GM12892 (cell line): ENCODE results near the gene RNASE13.
"Not testable (repeated sequence)": the region's sequence is repeated elsewhere in the genome, so short reads cannot be mapped to it uniquely, and the experiment has no call there.

Experiments used
- POLR2A ChIP-seq: IDR thresholded peaks from 2 replicates; pipeline ENCODE4 v1.6.1; 2011; ENCODE audit warnings: low read depth, low read length, control low read depth
- POLR2AphosphoS5 ChIP-seq: IDR thresholded peaks from 2 replicates; pipeline ENCODE4 v1.6.1; 2011; ENCODE audit warnings: low read depth, low read length, control low read depth
- TAF1 ChIP-seq: IDR thresholded peaks from 2 replicates; pipeline ENCODE4 v1.6.1; 2011; ENCODE audit warnings: low read depth, mild to moderate bottlenecking, control low read depth, low read length, borderline replicate concordance

DNA sequence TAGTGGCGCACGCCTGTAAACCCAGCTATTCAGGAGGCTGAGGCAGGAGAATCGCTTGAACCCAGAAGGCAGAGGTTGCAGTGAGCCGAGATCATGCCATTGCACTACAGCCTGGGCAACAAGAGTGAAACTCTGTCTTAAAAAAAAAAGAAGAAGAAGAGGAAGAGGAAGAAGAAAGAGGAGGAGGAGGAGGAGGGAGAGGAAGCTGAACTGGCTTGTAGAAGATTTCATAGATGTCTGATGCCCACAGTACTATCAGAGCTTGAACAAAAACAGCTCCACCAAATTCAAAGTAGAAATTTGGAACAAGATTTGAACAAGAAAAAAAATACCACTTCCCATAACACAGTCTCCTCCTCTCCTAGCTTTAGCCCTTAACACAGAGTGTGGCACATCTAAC lies 49.0 kb downstream of the RNASE13 start:
- not testable (repeated sequence) for TF ChIP-seq TAF1, POLR2A, POLR2AphosphoS5
